Measurements from ENCODE around the gene ARHGAP31. TPM values are rescaled to one million over a fixed set of nuclear protein-coding genes. Genes with fewer than 3 reads are reported as not detected.
"Not testable (repeated sequence)": the region's sequence is repeated elsewhere in the genome, so short reads cannot be mapped to it uniquely, and the experiment has no call there.

ARHGAP31 gene
- total RNA-seq, 1 experiment from 2014 or later: 0.48 TPM

DNA sequence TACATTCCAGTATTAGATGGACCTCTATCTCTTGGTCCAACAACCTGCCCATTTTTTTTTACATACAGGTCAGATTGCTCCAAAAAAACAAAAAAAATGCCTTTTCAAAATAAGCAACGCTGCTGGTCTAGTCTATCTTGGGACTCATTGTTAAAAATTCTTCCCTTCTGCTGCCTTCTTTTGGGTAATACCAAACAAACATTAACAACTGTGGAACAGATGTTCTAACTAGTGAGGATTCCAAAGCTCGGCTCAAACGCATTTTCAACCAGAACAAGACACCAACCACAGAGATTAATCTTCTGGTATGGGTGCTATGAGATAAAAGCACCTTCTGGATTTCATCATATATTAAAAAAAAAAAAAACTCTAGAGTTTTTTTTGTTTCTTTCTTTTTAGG is 24.7 kb downstream of the ARHGAP31 start:
- H3K36me3 ChIP-seq (ENCODE audit: low read depth): no peaks in the 10 kb centered on the region
- DNase-seq: no peak
- H3F3A ChIP-seq (ENCODE audit: insufficient read depth, low read depth): peaks cover 17% of the 10 kb centered on the region; the same call in 1 of the 2 replicates
- H3K27ac ChIP-seq: no peak overlapping the region
- H3K9me3 ChIP-seq (ENCODE audit: insufficient read depth, low read depth): no peaks in the 10 kb centered on the region
- peaks cover 15% of the 10 kb centered on the region for H3K4me1 ChIP-seq (replicated peaks; ENCODE audit: insufficient read depth)
- no peaks in the 10 kb centered on the region for H3K79me2 ChIP-seq (ENCODE audit: low read depth)
- intact Hi-C loops (cut with micrococcal nuclease; ENCODE audit: unreplicated experiment): no loop called here
- BruUV-seq (replicated peaks): no TSS peak
- H3K4me2 ChIP-seq: no peak overlapping the region
- H3K27me3 ChIP-seq (ENCODE audit: insufficient read depth, low read depth): no peaks in the 10 kb centered on the region
- TF ChIP-seq CTCF (conservative IDR thresholded peaks at IDR 0.05): no peak
- TF ChIP-seq EZH2 (IDR thresholded peaks at IDR 0.05; ENCODE audit: low read depth): no peak
- H3K4me3 ChIP-seq: no peak overlapping the region
- POLR2A ChIA-PET (ENCODE audit: unreplicated experiment): interaction anchor here (0.5 kb wide), 1 partner anchor 824 kb away, joined by 3 read pairs; no protein-coding TSS in a partner anchor
- H2AFZ ChIP-seq: no peak overlapping the region
- no peaks in the 10 kb centered on the region for H3K9me2 ChIP-seq (ENCODE audit: insufficient read depth)
- H4K20me1 ChIP-seq (ENCODE audit: insufficient read depth): no peaks in the 10 kb centered on the region
- CTCF ChIA-PET: no interaction called here

GRCh38 chr3:119319311-119319710 is 25.1 kb downstream of the ARHGAP31 start:
- Histone ChIP-seq H3K4me3 (no peak overlapping the region), H3K9me3 (ENCODE audit: insufficient read depth, low read depth) (no peaks in the 10 kb centered on the region), H3K27ac (no peak overlapping the region), H3K4me2 (no peak overlapping the region), H4K20me1 (ENCODE audit: insufficient read depth) (no peaks in the 10 kb centered on the region), H3K4me1 (replicated peaks; ENCODE audit: insufficient read depth) (peaks cover 15% of the 10 kb centered on the region), H3F3A (ENCODE audit: insufficient read depth, low read depth) (peaks cover 17% of the 10 kb centered on the region; the same call in 1 of the 2 replicates), H3K36me3 (ENCODE audit: low read depth) (no peaks in the 10 kb centered on the region), H3K79me2 (ENCODE audit: low read depth) (no peaks in the 10 kb centered on the region), H3K9me2 (ENCODE audit: insufficient read depth) (no peaks in the 10 kb centered on the region), H2AFZ (no peak overlapping the region), H3K27me3 (ENCODE audit: insufficient read depth, low read depth) (no peaks in the 10 kb centered on the region)
- BruUV-seq (replicated peaks): no TSS peak
- no peak for DNase-seq
- CTCF ChIA-PET: no interaction called here
- TF ChIP-seq EZH2 (IDR thresholded peaks at IDR 0.05; ENCODE audit: low read depth) (no peak), CTCF (conservative IDR thresholded peaks at IDR 0.05) (no peak)
- intact Hi-C loops (cut with micrococcal nuclease; ENCODE audit: unreplicated experiment): no loop called here
- POLR2A ChIA-PET (ENCODE audit: unreplicated experiment): no interaction called here

GRCh38 chr3:119320785-119321184 is 26.6 kb downstream of the ARHGAP31 start:
- POLR2A ChIA-PET (ENCODE audit: unreplicated experiment); H3K4me2 ChIP-seq; H3K79me2 ChIP-seq (ENCODE audit: low read depth); H3K9me3 ChIP-seq (ENCODE audit: insufficient read depth, low read depth); BruUV-seq (replicated peaks); H3K36me3 ChIP-seq (ENCODE audit: low read depth); intact Hi-C loops (cut with micrococcal nuclease; ENCODE audit: unreplicated experiment); H3K9me2 ChIP-seq (ENCODE audit: insufficient read depth); CTCF ChIA-PET; H3K27ac ChIP-seq; H3K4me3 ChIP-seq; DNase-seq; H4K20me1 ChIP-seq (ENCODE audit: insufficient read depth); H3K27me3 ChIP-seq (ENCODE audit: insufficient read depth, low read depth); H2AFZ ChIP-seq: not testable (repeated sequence)
- H3K4me1 ChIP-seq (replicated peaks; ENCODE audit: insufficient read depth): peaks cover 15% of the 10 kb centered on the region
- H3F3A ChIP-seq (ENCODE audit: insufficient read depth, low read depth): peaks cover 17% of the 10 kb centered on the region; the same call in 1 of the 2 replicates
